22Rv1 (cell line): ENCODE data around the gene PERM1.

ENCODE experiments used
- CTCF ChIP-seq: fragments of 450-650 bp; IDR thresholded peaks from 2 replicates; pipeline ENCODE4 v1.5.1; 2017; ENCODE audit warnings: mild to moderate bottlenecking
- ZFX ChIP-seq: fragments of 450-650 bp; IDR thresholded peaks from 2 replicates; pipeline ENCODE4 v1.6.1; 2017; ENCODE audit warnings: antibody characterized with exemption, borderline replicate concordance

GRCh38 chr1:1021920-1022259, 40.0 kb upstream of the PERM1 start:
- TF ChIP-seq CTCF (no peak), ZFX (no peak)
